NCI-H345 treated with DMSO at 0.1 percent for 48 hours (cell line): Measurements from ENCODE around the gene MAN1C1.
A peak's percentile ranks its signal among the peaks of the same experiment; 100 is the strongest.

Experiments
- DNase-seq: peaks from one replicate; lab custom pipeline; 2025; ENCODE audit not compliant: unreplicated experiment; lab: John Stamatoyannopoulos, UW

MAN1C1 gene

DNA sequence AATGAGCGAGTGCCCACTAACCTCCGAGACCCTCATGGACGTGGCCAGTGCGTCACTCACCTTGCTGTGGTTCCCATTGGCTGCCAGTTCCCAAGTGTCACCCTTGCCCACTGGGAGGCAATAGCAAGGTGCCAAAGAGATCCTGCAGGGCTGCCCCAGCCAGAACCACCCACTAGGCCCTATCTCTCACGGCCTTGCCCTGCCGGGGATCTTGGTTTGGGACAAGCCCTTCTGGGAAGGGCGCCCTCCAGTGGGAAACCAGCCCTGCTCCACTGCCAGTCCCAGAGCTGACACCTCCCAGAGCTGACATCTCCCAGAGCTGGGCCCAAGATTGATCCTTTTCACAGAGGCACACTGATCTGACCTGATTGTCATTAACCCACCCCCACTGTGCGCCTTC, 181.3 kb downstream of the MAN1C1 start:
- no peak for DNase-seq

- DNase-seq = no peak
Observed at GRCh38 chr1:25798666-25799351, 182.2 kb downstream of the MAN1C1 start.

GRCh38 chr1:25799352-25799934, 182.9 kb downstream of the MAN1C1 start:
- no peak for DNase-seq

- DNase-seq = no peak
Observed at GRCh38 chr1:25799935-25800702, 183.5 kb downstream of the MAN1C1 start, which contains the start of gene SELENON. SELENON (plus strand) TSS chr1:25800193; CDS start chr1:25800231, 38 bp downstream.

DNA sequence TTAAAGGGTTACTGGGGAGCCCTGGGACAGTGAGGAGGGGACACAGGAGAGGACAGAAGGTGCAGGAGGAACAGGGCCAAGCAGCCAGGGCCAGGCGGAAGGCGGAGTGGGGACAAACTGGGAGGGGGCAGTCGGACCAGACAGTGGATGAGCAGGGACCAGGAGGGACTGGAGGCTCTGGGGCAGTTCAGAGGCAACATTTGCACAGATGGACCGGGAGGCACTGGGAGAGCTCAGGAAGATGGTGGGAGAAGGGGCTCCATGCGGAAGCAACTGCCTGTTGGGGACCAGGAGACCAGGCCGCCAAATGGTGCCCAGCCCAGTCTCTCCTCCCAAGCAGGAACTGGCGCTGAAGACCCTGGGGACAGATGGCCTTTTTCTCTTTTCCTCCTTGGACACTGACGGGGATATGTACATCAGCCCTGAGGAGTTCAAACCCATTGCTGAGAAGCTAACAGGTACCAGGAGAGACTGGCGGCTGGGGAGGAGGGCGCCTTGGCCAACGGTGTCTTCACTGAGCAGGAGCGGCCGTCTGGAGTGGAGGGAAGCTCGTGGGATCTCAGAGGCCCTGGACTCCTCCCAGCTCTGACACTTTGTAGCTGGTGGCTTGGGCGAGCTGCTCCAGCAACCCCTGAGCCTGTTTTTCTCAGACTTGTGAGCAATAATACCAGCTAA, 184.2 kb downstream of the MAN1C1 start:
- DNase-seq = no peak

GRCh38 chr1:25802915-25803314, 186.3 kb downstream of the MAN1C1 start:
- DNase-seq = no peak

- no peak for DNase-seq
Observed at GRCh38 chr1:25803368-25803767, 186.8 kb downstream of the MAN1C1 start.

- no peak for DNase-seq
Observed at GRCh38 chr1:25804244-25804963, 187.8 kb downstream of the MAN1C1 start.

DNA sequence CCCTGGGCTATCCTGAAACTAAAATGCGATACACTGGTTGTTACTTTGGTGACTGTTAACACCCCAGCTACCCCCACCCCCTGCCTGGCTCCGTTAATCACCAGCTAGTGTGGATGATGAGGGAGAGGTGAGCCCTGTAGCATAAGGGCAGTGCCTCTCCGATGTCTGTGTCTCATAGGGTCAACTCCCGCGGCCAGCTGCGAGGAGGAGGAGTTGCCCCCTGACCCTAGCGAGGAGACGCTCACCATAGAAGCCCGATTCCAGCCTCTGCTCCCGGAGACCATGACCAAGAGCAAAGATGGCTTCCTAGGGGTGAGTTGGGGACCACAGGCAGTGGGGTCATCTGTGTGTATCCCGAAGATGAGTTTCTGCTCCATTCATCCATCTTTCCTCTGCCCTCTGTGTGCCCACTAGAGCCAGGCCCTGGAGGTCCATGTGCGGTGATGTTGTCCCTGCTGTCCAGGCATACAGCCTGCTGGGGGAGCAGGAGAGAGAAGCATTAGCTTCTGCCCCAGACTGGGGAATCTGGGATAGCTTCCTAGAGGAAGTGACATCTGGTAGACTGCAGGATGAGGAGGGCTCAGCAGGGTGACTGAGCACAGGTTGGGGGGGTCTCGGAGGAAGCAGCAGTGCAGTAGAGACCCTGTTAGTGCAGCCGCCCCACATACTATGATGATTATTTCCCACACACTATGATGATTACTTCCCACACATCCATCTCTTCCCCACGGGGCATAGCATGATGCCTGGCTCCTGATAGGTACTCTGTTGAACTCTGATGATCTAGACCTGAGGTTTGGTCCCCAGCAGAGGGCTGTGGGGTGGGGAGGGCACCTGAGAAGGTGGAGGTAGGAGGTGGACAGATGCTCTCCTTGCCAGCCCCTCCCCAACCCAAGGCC, 188.6 kb downstream of the MAN1C1 start:
- DNase-seq = no peak

GRCh38 chr1:25805863-25806225, 189.3 kb downstream of the MAN1C1 start:
- DNase-seq = no peak

- DNase-seq = no peak
Observed at GRCh38 chr1:25806418-25806817, 189.8 kb downstream of the MAN1C1 start.

DNA sequence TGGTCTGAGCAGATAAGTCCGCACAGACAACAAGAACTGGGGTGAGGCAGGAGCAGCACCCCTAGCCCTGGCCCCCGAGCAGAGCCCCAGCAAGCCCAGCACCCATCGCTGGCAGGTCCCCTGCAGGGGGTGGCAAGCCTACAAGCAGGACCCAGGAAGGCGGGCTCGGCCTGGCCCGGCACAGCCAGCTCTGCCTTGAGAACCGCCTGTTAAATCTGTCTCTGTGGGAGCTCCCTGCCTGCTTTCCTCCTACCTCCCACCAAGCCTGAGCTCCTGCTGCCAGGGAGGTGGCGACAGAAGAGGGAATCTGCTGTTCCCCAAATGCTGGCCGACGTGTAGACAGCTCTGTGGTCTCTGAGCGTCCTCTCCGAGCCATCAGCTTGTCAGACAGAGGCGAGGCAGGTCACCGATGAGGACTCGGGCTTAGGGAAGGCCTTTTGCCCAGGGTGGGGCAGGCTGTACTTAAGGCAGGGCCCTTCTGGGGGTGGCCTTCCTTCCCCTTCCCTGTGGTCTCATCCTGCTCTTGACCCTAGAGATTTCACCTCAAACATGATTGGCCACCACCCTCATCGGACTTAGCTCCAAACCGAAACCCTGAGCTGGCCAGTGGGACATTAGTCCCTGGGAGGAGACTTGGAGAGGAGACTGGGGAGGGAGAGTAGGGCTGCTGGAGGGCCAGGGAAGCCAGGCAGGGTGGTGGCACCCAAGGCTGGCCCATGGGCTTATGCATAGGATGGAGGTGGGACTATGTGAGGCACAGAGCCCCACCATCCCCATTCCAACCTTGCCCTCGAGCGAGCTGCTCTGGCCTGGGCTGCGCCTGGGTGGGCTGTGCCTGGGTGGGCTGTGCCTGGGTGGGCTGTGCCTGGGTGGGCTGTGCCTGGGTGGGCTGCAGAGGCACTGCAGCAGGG, 191.1 kb downstream of the MAN1C1 start:
- no peak for DNase-seq

GRCh38 chr1:25808481-25809244, 192.1 kb downstream of the MAN1C1 start:
- DNase-seq = no peak

DNA sequence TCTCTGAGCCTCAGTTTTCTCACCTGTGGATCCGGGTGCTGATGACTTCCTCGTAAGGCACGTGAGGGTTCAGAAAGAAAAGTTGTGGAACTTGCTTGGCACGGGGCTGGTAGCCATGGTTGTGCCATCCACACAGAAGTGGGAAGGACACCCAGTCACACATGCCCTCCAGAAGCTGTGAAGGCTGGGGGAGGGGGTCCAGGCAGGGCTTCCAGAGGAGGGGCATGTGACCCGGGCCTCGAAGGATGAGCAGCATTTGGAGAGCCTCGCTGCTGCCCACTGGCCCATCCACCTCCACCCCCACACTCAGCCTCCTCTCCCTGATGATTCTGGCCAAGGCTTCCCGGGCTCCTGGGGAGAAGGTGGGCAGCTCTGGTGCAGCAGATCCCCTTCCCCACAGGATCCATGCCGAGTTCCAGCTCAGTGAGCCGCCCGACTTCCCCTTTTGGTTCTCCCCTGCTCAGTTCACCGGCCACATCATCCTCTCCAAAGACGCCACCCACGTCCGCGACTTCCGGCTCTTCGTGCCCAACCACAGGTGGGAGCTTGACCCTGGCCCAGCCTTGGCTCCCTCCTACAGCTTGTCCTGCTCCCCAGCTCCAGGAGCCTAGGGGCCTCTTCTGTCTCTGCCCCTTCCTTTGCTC, 192.8 kb downstream of the MAN1C1 start:
- DNase-seq = no peak

GRCh38 chr1:25809929-25810328, 193.3 kb downstream of the MAN1C1 start:
- no peak for DNase-seq

- peak; percentile 43 for DNase-seq
Observed at GRCh38 chr1:25810341-25811299, 194.0 kb downstream of the MAN1C1 start.
